Dendritic cell treated with granulocyte-macrophage colony-stimulating factor and Interleukin-4, amounts not matched to agents 40 ng/mL and 50 ng/mL, for 4 days (primary cell): ENCODE results near the gene CLUH.
"Not testable (repeated sequence)": the region's sequence is repeated elsewhere in the genome, so short reads cannot be mapped to it uniquely, and the experiment has no call there.

Experiments
- H3K27ac Mint-ChIP-seq: one replicate; pipeline ENCODE4 v1.8.0; 2022; ENCODE audit warnings: mild to moderate bottlenecking, mixed read lengths
- H3K27me3 Mint-ChIP-seq: one replicate; pipeline ENCODE4 v1.8.0; 2022; ENCODE audit warnings: mild to moderate bottlenecking, mixed read lengths
- H3K36me3 Mint-ChIP-seq: one replicate; pipeline ENCODE4 v1.8.0; 2022; ENCODE audit warnings: low read depth, mixed read lengths
- H3K4me1 Mint-ChIP-seq: one replicate; pipeline ENCODE4 v1.8.0; 2022; ENCODE audit warnings: low read depth, mixed read lengths
- H3K4me3 Mint-ChIP-seq: one replicate; pipeline ENCODE4 v1.8.0; 2022; ENCODE audit warnings: mild to moderate bottlenecking, moderate library complexity, mixed read lengths
- H3K9me3 Mint-ChIP-seq: one replicate; pipeline ENCODE4 v1.8.0; 2022; ENCODE audit warnings: mixed read lengths
- intact Hi-C: fragments of 100-400 bp; cut with micrococcal nuclease; formaldehyde crosslinking; loops from one replicate; pipeline ENCODE4 v1.15.0; 2022

Gene CLUH

GRCh38 chr17:2701161-2701995 is 10.2 kb downstream of the CLUH start:
- no peak overlapping the region for H3K27ac Mint-ChIP-seq
- intact Hi-C loops, result no loop called here
- H3K4me3 Mint-ChIP-seq, result no peak overlapping the region
- peaks cover 13% of the 10 kb centered on the region for H3K4me1 Mint-ChIP-seq
- H3K27me3 Mint-ChIP-seq, result no peaks in the 10 kb centered on the region
- H3K9me3 Mint-ChIP-seq, result no peaks in the 10 kb centered on the region
- peaks cover 94% of the 10 kb centered on the region for H3K36me3 Mint-ChIP-seq

- H3K36me3 Mint-ChIP-seq, result peaks cover 100% of the 10 kb centered on the region
- H3K4me1 Mint-ChIP-seq, result peaks cover 7% of the 10 kb centered on the region
- H3K4me3 Mint-ChIP-seq, result no peak overlapping the region
- H3K27me3 Mint-ChIP-seq, result no peaks in the 10 kb centered on the region
- intact Hi-C loops, result no loop called here
- H3K9me3 Mint-ChIP-seq, result no peaks in the 10 kb centered on the region
- H3K27ac Mint-ChIP-seq, result no peak overlapping the region
Measured at GRCh38 chr17:2700491-2701141, 10.9 kb downstream of the CLUH start.

GRCh38 chr17:2700030-2700490 is 11.5 kb downstream of the CLUH start:
- Mint-ChIP-seq H3K36me3 (peaks cover 100% of the 10 kb centered on the region), H3K4me3 (no peak overlapping the region), H3K27ac (no peak overlapping the region), H3K4me1 (peaks cover 2% of the 10 kb centered on the region), H3K27me3 (no peaks in the 10 kb centered on the region), H3K9me3 (no peaks in the 10 kb centered on the region)
- intact Hi-C loops, result no loop called here

- H3K4me1 Mint-ChIP-seq, H3K4me3 Mint-ChIP-seq, intact Hi-C loops, H3K27ac Mint-ChIP-seq, H3K9me3 Mint-ChIP-seq, H3K27me3 Mint-ChIP-seq: not testable (repeated sequence)
- H3K36me3 Mint-ChIP-seq, result peaks cover 100% of the 10 kb centered on the region
Measured at GRCh38 chr17:2699216-2699805, 12.3 kb downstream of the CLUH start.

- no peak overlapping the region for H3K4me3 Mint-ChIP-seq
- no peak overlapping the region for H3K27ac Mint-ChIP-seq
- H3K4me1 Mint-ChIP-seq, result no peaks in the 10 kb centered on the region
- H3K9me3 Mint-ChIP-seq, result no peaks in the 10 kb centered on the region
- H3K36me3 Mint-ChIP-seq, result peaks cover 100% of the 10 kb centered on the region
- intact Hi-C loops, result no loop called here
- H3K27me3 Mint-ChIP-seq, result no peaks in the 10 kb centered on the region
Measured at GRCh38 chr17:2697611-2698162, 13.9 kb downstream of the CLUH start.

- H3K4me3 Mint-ChIP-seq, result no peak overlapping the region
- H3K27ac Mint-ChIP-seq, result no peak overlapping the region
- H3K27me3 Mint-ChIP-seq, result no peaks in the 10 kb centered on the region
- no peaks in the 10 kb centered on the region for H3K9me3 Mint-ChIP-seq
- H3K36me3 Mint-ChIP-seq, result peaks cover 100% of the 10 kb centered on the region
- H3K4me1 Mint-ChIP-seq, result no peaks in the 10 kb centered on the region
- intact Hi-C loops, result no loop called here
Measured at GRCh38 chr17:2695961-2696760, 15.4 kb downstream of the CLUH start.

GRCh38 chr17:2695243-2695960 is 16.2 kb downstream of the CLUH start:
- H3K9me3 Mint-ChIP-seq, result no peaks in the 10 kb centered on the region
- no peak overlapping the region for H3K4me3 Mint-ChIP-seq
- no peak overlapping the region for H3K27ac Mint-ChIP-seq
- intact Hi-C loops, result no loop called here
- H3K4me1 Mint-ChIP-seq, result no peaks in the 10 kb centered on the region
- peaks cover 100% of the 10 kb centered on the region for H3K36me3 Mint-ChIP-seq
- H3K27me3 Mint-ChIP-seq, result no peaks in the 10 kb centered on the region

GRCh38 chr17:2694381-2695242 is 17.0 kb downstream of the CLUH start:
- Mint-ChIP-seq H3K27ac (no peak overlapping the region), H3K4me1 (no peaks in the 10 kb centered on the region), H3K9me3 (no peaks in the 10 kb centered on the region), H3K4me3 (no peak overlapping the region), H3K27me3 (no peaks in the 10 kb centered on the region), H3K36me3 (peaks cover 100% of the 10 kb centered on the region)
- intact Hi-C loops, result no loop called here

- no peaks in the 10 kb centered on the region for H3K27me3 Mint-ChIP-seq
- no peaks in the 10 kb centered on the region for H3K9me3 Mint-ChIP-seq
- H3K36me3 Mint-ChIP-seq, result peaks cover 100% of the 10 kb centered on the region
- H3K27ac Mint-ChIP-seq, result no peak overlapping the region
- H3K4me3 Mint-ChIP-seq, result no peak overlapping the region
- intact Hi-C loops, result no loop called here
- peaks cover 5% of the 10 kb centered on the region for H3K4me1 Mint-ChIP-seq
Measured at GRCh38 chr17:2693561-2694380, 17.8 kb downstream of the CLUH start.

- Mint-ChIP-seq H3K27me3 (no peaks in the 10 kb centered on the region), H3K4me3 (no peak overlapping the region), H3K27ac (no peak overlapping the region), H3K36me3 (peaks cover 95% of the 10 kb centered on the region), H3K9me3 (no peaks in the 10 kb centered on the region), H3K4me1 (peaks cover 6% of the 10 kb centered on the region)
- intact Hi-C loops, result no loop called here
Measured at GRCh38 chr17:2692781-2693135, 18.8 kb downstream of the CLUH start.

GRCh38 chr17:2691965-2692780 is 19.4 kb downstream of the CLUH start:
- H3K4me1 Mint-ChIP-seq, result peaks cover 11% of the 10 kb centered on the region
- intact Hi-C loops, result no loop called here
- H3K4me3 Mint-ChIP-seq, result no peak overlapping the region
- no peak overlapping the region for H3K27ac Mint-ChIP-seq
- H3K36me3 Mint-ChIP-seq, result peaks cover 89% of the 10 kb centered on the region
- no peaks in the 10 kb centered on the region for H3K9me3 Mint-ChIP-seq
- no peaks in the 10 kb centered on the region for H3K27me3 Mint-ChIP-seq
